Heart left ventricle (tissue), 16 donors: ENCODE results near the gene RBM23. TPM values are rescaled to one million over a fixed set of nuclear protein-coding genes. Genes with fewer than 3 reads are reported as not detected.

Source experiments
- ATAC-seq, 4 donors: fragments of 200-7000 bp; cut with Tn5 transposase; one replicate each; pipeline ENCODE4 v1.9.1; 2020 to 2022; ENCODE audit warnings: moderate library complexity in 4 of 4, mild to moderate bottlenecking in 3 of 4, moderate number of reproducible peaks in 1 of 4
- DNase-seq, 5 donors: peaks; one replicate each; pipeline ENCODE4 v3.0.0-alpha.2; 2020
- H3K27ac ChIP-seq, 12 donors: fragments of 200-600 bp; sonication (generic) in 4 of 12; one replicate each; pipeline versions ENCODE4 v1.5.0 to v1.8.0; 2016 to 2022; ENCODE audit warnings: mild to moderate bottlenecking in 2 of 12
- H3K27me3 ChIP-seq, 9 donors: fragments of 200-600 bp; sonication (generic) in 2 of 9; one replicate each; pipeline versions ENCODE4 v1.5.1 to v1.8.0; 2016 to 2022; ENCODE audit warnings: mild to moderate bottlenecking in 3 of 9
- H3K36me3 ChIP-seq, 9 donors: fragments of 200-600 bp; sonication (generic) in 2 of 9; one replicate each; pipeline versions ENCODE4 v1.5.0 to v1.8.0; 2018 to 2022; ENCODE audit warnings: mild to moderate bottlenecking in 2 of 9
- H3K4me1 ChIP-seq, 12 donors: fragments of 200-600 bp; sonication (generic) in 4 of 12; one replicate each; pipeline versions ENCODE4 v1.5.0 to v1.8.0; 2016 to 2022; ENCODE audit warnings: mild to moderate bottlenecking in 3 of 12
- H3K4me3 ChIP-seq, 12 donors: fragments of 200-600 bp; sonication (generic) in 4 of 12; one replicate each; pipeline versions ENCODE4 v1.5.0 to v1.8.0; 2017 to 2022; ENCODE audit warnings: mild to moderate bottlenecking in 9 of 12, moderate library complexity in 4 of 12
- H3K9me3 ChIP-seq, 12 donors: fragments of 200-600 bp; sonication (generic) in 4 of 12; one replicate each; pipeline versions ENCODE4 v1.5.0 to v1.8.0; 2016 to 2022; ENCODE audit warnings: mild to moderate bottlenecking in 1 of 12
- POLR2A ChIP-seq, 2 donors: fragments of 450-650 bp; IDR thresholded peaks; one replicate each; pipeline ENCODE4 v1.6.1; 2017; ENCODE audit warnings: antibody characterized with exemption in 2 of 2, mild to moderate bottlenecking in 2 of 2, moderate library complexity in 2 of 2
- WGBS, 4 donors: extraction: QIAGEN DNeasy Blood & Tissue Kit in 2 of 4; methylation state at CpG; one replicate each; pipeline versions ENCODE4 v1.1.5 to v1.1.7; 2013 to 2018; 5-methylcytosine and 5-hydroxymethylcytosine counted together
- intact Hi-C, 10 donors: fragments of 100-400 bp; cut with DNase I; formaldehyde crosslinking; loops; one replicate each; pipeline versions ENCODE4 v1.11.1 to v1.14.2; 2022
- polyA plus RNA-seq, 2 donors: library from polyadenylated mRNA; stranded (reverse); fragments of 200-250 nt; gene quantifications; one replicate each; pipeline ENCODE4 v1.2.3, GENCODE V29; 2013
- total RNA-seq, 9 donors: library from RNA; depleted of rRNA in 2 of 9; stranded (reverse); fragments of >200 nt in 2 of 9; fragmentation: NEBNext Ultra II Directional in 3 of 9; extraction: Animal tissue kit (Norgen Biotek cat#: 25700) in 3 of 9; gene quantifications; one replicate each; pipeline versions ENCODE4 v1.1.0 to v1.2.4, GENCODE V29; 2016 to 2023
- TF ChIP-seq, protein P1 (sequence below), 12 donors: fragments of 200-600 bp; sonication (generic) in 4 of 12; IDR thresholded peaks; one replicate each; pipeline versions ENCODE4 v1.5.0 to v1.8.0; 2018 to 2022; ENCODE audit warnings: antibody characterized with exemption in 12 of 12, mild to moderate bottlenecking in 5 of 12
- donor health status: ischemic (EF 13 %, LVEDD 7.1; RV severe dilation, severe dysfunction).
- donor health status: healthy with polysubstance abuse.
- donor health status: DM: no; HTN: yes; CAD: no.
- donor health status: DM: no; HTN: no; CAD: no.
- donor health status: ischemic (EF 25% LVEDD 6.9; RV normal size, moderate dysfunction).
- donor health status: ischemic (EF 25% LVEDD 5.7; RV mildly dilated, moderate dysfunction).
- donor health status: healthy.
- donor health status: DM: yes; HTN: yes; CAD: no.
- donor health status: ischemic (EF 35%, LVEDD 5.7; RV mildly dilated, moderate dysfunction).
- donor health status: nonischemic (EF 11% LVEDD 7.7; RV severe dilation, severe dysfunction).
- donor health status: DM: yes; HTN: yes; CAD: no.
- donor health status: PGD.
- donor health status: ischemic (EF 29% LVEDD 5.4; RV normal size, mild dysfunction).
- donor health status: nonischemic (EF 23%, LVEDD 6.1; RV moderate dilation, normal function).

The RBM23 gene
- total and polyA plus RNA-seq, 11 donors: 14.8 to 52.7 (median 41.6) TPM

DNA sequence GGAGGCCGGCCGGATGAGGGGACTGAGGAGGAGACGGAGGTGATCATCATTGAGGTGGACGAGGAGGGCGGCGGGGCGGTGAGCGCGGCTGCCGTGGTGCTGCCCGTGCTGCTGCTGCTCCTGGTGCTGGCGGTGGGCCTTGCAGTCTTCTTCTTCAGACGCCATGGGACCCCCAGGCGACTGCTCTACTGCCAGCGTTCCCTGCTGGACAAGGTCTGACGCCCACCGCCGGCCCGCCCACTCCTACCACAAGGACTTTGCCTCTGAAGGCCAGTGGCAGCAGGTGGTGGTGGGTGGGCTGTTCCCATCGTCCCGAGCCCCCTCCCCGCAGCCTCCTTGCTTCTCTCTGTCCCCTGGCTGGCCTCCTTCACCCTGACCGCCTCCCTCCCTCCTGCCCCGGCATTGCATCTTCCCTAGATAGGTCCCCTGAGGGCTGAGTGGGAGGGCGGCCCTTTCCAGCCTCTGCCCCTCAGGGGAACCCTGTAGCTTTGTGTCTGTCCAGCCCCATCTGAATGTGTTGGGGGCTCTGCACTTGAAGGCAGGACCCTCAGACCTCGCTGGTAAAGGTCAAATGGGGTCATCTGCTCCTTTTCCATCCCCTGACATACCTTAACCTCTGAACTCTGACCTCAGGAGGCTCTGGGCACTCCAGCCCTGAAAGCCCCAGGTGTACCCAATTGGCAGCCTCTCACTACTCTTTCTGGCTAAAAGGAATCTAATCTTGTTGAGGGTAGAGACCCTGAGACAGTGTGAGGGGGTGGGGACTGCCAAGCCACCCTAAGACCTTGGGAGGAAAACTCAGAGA, 72.9 kb downstream of the RBM23 start:
- no peaks in the 10 kb centered on the region for H3K27me3 ChIP-seq
- peaks cover 0 to 62% (median 54%) of the 10 kb centered on the region in 9 donors for H3K36me3 ChIP-seq
- peaks cover 0 to 59% (median 46%) of the 10 kb centered on the region in 12 donors for H3K4me1 ChIP-seq
- H3K27ac ChIP-seq: peak overlapping the region in 3 of 12 donors; percentile 26 to 91 (median 85)
- TF ChIP-seq, protein P1, sequence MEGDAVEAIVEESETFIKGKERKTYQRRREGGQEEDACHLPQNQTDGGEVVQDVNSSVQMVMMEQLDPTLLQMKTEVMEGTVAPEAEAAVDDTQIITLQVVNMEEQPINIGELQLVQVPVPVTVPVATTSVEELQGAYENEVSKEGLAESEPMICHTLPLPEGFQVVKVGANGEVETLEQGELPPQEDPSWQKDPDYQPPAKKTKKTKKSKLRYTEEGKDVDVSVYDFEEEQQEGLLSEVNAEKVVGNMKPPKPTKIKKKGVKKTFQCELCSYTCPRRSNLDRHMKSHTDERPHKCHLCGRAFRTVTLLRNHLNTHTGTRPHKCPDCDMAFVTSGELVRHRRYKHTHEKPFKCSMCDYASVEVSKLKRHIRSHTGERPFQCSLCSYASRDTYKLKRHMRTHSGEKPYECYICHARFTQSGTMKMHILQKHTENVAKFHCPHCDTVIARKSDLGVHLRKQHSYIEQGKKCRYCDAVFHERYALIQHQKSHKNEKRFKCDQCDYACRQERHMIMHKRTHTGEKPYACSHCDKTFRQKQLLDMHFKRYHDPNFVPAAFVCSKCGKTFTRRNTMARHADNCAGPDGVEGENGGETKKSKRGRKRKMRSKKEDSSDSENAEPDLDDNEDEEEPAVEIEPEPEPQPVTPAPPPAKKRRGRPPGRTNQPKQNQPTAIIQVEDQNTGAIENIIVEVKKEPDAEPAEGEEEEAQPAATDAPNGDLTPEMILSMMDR (IDR thresholded peaks at IDR 0.05): no peak
- no peak for TF ChIP-seq POLR2A (IDR thresholded peaks at IDR 0.05)
- no peaks in the 10 kb centered on the region for H3K9me3 ChIP-seq
- intact Hi-C loops: no loop called here
- no peak overlapping the region for H3K4me3 ChIP-seq
- 87 to 91% (median 89%) methylated on average over 22 to 26 of the region's 26 CpGs for WGBS, 4 donors
- DNase-seq: no peak
- no peak for ATAC-seq

DNA sequence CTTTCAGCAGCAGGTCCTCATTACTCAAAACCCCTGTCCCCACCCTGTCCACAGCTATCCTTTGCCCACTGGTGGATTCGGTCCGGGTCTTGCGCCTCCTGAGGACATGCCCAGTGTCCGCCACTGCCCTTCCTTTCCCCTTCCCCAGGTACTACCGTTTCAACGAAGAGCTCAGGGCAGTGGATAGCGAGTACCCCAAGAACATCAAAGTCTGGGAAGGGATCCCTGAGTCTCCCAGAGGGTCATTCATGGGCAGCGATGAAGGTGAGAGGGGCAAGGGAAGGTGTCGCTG, 73.9 kb downstream of the RBM23 start:
- intact Hi-C loops: no loop called here
- 89 to 95% (median 94%) methylated on average over 9 of the region's 9 CpGs for WGBS, 4 donors
- Histone ChIP-seq H3K36me3 (peaks cover 0 to 68% (median 56%) of the 10 kb centered on the region in 9 donors), H3K4me1 (peaks cover 0 to 49% (median 38%) of the 10 kb centered on the region in 12 donors), H3K27ac (peak overlapping the region in 1 of 12 donors; percentile 91), H3K9me3 (no peaks in the 10 kb centered on the region), H3K4me3 (no peak overlapping the region), H3K27me3 (no peaks in the 10 kb centered on the region)
- ATAC-seq (no peak), DNase-seq (no peak)
- TF ChIP-seq POLR2A (IDR thresholded peaks at IDR 0.05): no peak
- TF ChIP-seq, protein P1 (IDR thresholded peaks at IDR 0.05): no peak

DNA sequence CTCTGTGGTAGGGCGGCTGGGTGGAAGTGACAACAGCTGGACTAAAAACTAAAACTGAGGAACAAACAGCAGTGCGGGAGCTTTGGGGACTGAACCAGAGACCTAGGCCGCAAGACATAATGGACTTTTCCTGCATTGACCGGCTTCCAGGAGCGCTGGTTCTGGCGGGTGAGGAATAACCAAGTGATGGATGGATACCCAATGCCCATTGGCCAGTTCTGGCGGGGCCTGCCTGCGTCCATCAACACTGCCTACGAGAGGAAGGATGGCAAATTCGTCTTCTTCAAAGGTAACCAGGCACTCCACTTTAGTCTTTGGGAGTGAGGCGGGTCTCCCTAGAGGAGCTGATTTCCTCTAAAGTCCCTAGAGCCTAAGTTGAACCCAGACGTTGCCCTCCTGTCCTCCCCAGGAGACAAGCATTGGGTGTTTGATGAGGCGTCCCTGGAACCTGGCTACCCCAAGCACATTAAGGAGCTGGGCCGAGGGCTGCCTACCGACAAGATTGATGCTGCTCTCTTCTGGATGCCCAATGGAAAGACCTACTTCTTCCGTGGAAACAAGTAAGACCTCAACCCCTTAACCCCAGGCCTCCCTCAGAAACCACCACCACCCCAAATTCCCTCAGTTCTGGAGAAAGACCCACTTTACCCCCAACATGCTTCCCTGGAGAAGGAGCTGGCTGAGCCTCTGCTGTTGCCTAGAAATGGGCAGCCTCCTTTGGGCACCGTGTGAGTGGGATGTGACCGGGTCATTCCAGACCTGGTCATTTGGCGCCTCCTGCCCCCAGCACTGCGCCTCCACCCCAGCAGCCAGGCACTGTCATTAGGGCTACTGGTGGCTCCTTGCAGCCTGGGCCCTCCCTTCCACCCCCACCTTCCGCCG, 74.5 kb downstream of the RBM23 start:
- Histone ChIP-seq H3K36me3 (peaks cover 0 to 69% (median 56%) of the 10 kb centered on the region in 9 donors), H3K4me1 (peaks cover 0 to 46% (median 33%) of the 10 kb centered on the region in 12 donors), H3K9me3 (no peaks in the 10 kb centered on the region), H3K27ac (peak overlapping the region in 1 of 12 donors; percentile 91), H3K4me3 (no peak overlapping the region), H3K27me3 (no peaks in the 10 kb centered on the region)
- DNase-seq: no peak
- TF ChIP-seq, protein P1 (IDR thresholded peaks at IDR 0.05): no peak
- TF ChIP-seq POLR2A (IDR thresholded peaks at IDR 0.05): no peak
- ATAC-seq: no peak
- intact Hi-C loops: no loop called here
- WGBS, 4 donors: 89 to 94% (median 91%) methylated on average over 22 of the region's 22 CpGs

Other genes with a start within 250 kb of the RBM23 start
- 100 to 1,000 TPM in 7 of 9 donors, 10 to 100 TPM in 2; 91.5 to 205 (median 143) TPM for gene OXA1L, start 152.5 kb downstream of the RBM23 start, total RNA-seq
- gene OXA1L, start 152.5 kb downstream of the RBM23 start, polyA plus RNA-seq: 100 to 1,000 TPM; 139 to 162 TPM
- 10 to 100 TPM in 2 of 9 donors, 1 to 10 TPM in 7; 1.8 to 28.0 (median 3.8) TPM for gene SLC7A7, start 103.7 kb downstream of the RBM23 start, total RNA-seq
- 1 to 10 TPM; 1.3 to 4.0 TPM for gene SLC7A7, start 103.7 kb downstream of the RBM23 start, polyA plus RNA-seq
- 100 to 1,000 TPM in 5 of 9 donors, 10 to 100 TPM in 4; 80.4 to 185 (median 107) TPM for gene MRPL52, start 89.3 kb downstream of the RBM23 start, total RNA-seq
- 100 to 1,000 TPM in 1 of 2 donors, 10 to 100 TPM in 1; 83.4 to 177 TPM for gene MRPL52, start 89.3 kb downstream of the RBM23 start, polyA plus RNA-seq
- gene MMP14, start 82.6 kb downstream of the RBM23 start, total RNA-seq: 10 to 100 TPM; 14.0 to 90.6 (median 24.8) TPM
- 10 to 100 TPM; 18.9 to 25.7 TPM for gene MMP14, start 82.6 kb downstream of the RBM23 start, polyA plus RNA-seq
- gene LRP10, start 47.4 kb downstream of the RBM23 start, total RNA-seq: 100 to 1,000 TPM in 3 of 9 donors, 10 to 100 TPM in 6; 47.9 to 128 (median 64.5) TPM
- gene LRP10, start 47.4 kb downstream of the RBM23 start, polyA plus RNA-seq: 10 to 100 TPM; 11.0 to 99.9 TPM
- gene REM2, start 35.9 kb downstream of the RBM23 start, total RNA-seq: under 1 TPM in 1 of 9 donors, not detected in 8; 0.21 TPM
- under 1 TPM in 1 of 2 donors, not detected in 1; 0.06 TPM for gene REM2, start 35.9 kb downstream of the RBM23 start, polyA plus RNA-seq
- gene PRMT5, start 10.2 kb upstream of the RBM23 start, total RNA-seq: 10 to 100 TPM; 37.2 to 60.2 (median 48.8) TPM
- 100 to 1,000 TPM in 1 of 2 donors, 10 to 100 TPM in 1; 10.4 to 101 TPM for gene PRMT5, start 10.2 kb upstream of the RBM23 start, polyA plus RNA-seq
- 10 to 100 TPM; 14.0 to 42.1 (median 19.6) TPM for gene HAUS4, start 37.9 kb upstream of the RBM23 start, total RNA-seq
- gene HAUS4, start 37.9 kb upstream of the RBM23 start, polyA plus RNA-seq: 10 to 100 TPM; 13.0 to 21.7 TPM
- gene AJUBA, start 63.4 kb upstream of the RBM23 start, total RNA-seq: 10 to 100 TPM in 5 of 9 donors, 1 to 10 TPM in 4; 5.6 to 18.0 (median 13.0) TPM
- gene AJUBA, start 63.4 kb upstream of the RBM23 start, polyA plus RNA-seq: 1 to 10 TPM; 6.4 to 9.9 TPM
- gene C14orf93, start 91.0 kb upstream of the RBM23 start, total RNA-seq: 1 to 10 TPM; 3.8 to 7.6 (median 5.5) TPM
- 1 to 10 TPM; 3.4 to 4.0 TPM for gene C14orf93, start 91.0 kb upstream of the RBM23 start, polyA plus RNA-seq
- gene PSMB5, start 115.8 kb upstream of the RBM23 start, total RNA-seq: 100 to 1,000 TPM; 113 to 186 (median 122) TPM
- gene PSMB5, start 115.8 kb upstream of the RBM23 start, polyA plus RNA-seq: 100 to 1,000 TPM in 1 of 2 donors, 10 to 100 TPM in 1; 75.7 to 233 TPM
- gene PSMB11, start 123.1 kb upstream of the RBM23 start, total RNA-seq: not detected
- not detected for gene PSMB11, start 123.1 kb upstream of the RBM23 start, polyA plus RNA-seq
- gene CDH24, start 138.4 kb upstream of the RBM23 start, total RNA-seq: 1 to 10 TPM in 8 of 9 donors, under 1 TPM in 1; 0.72 to 3.3 (median 1.9) TPM
- gene CDH24, start 138.4 kb upstream of the RBM23 start, polyA plus RNA-seq: 1 to 10 TPM; 1.6 to 2.8 TPM
- 10 to 100 TPM; 42.0 to 91.2 (median 65.6) TPM for gene ACIN1, start 176.0 kb upstream of the RBM23 start, total RNA-seq
- gene ACIN1, start 176.0 kb upstream of the RBM23 start, polyA plus RNA-seq: 10 to 100 TPM; 46.2 to 71.5 TPM
- gene C14orf119, start 176.4 kb upstream of the RBM23 start, total RNA-seq: 10 to 100 TPM; 15.3 to 35.9 (median 29.6) TPM
- 10 to 100 TPM in 1 of 2 donors, 1 to 10 TPM in 1; 8.1 to 47.7 TPM for gene C14orf119, start 176.4 kb upstream of the RBM23 start, polyA plus RNA-seq
- gene CIROP, start 185.8 kb upstream of the RBM23 start, total RNA-seq: not detected
- gene CIROP, start 185.8 kb upstream of the RBM23 start, polyA plus RNA-seq: not detected
- under 1 TPM in 3 of 9 donors, not detected in 6; 0.18 to 0.32 (median 0.24) TPM for gene CEBPE, start 200.1 kb upstream of the RBM23 start, total RNA-seq
- not detected for gene CEBPE, start 200.1 kb upstream of the RBM23 start, polyA plus RNA-seq